ENCODE data around the gene KDM4C. TPM values are rescaled to one million over a fixed set of nuclear protein-coding genes. Genes with fewer than 3 reads are reported as not detected.

The KDM4C gene
- total RNA-seq, 1 donor from 2014 or later = 16.5 TPM

GRCh38 chr9:6922680-6923079 is 164.9 kb downstream of the KDM4C start:
- TF ChIP-seq CTCF (conservative IDR thresholded peaks at IDR 0.05; ENCODE audit: low read depth, low read length) = no peak
- no peak for DNase-seq (ENCODE audit: low read depth)
- H3K4me3 ChIP-seq (ENCODE audit: low read depth, low read length) = no peak overlapping the region

GRCh38 chr9:6923086-6923485 is 165.3 kb downstream of the KDM4C start:
- no peak for DNase-seq (ENCODE audit: low read depth)
- no peak overlapping the region for H3K4me3 ChIP-seq (ENCODE audit: low read depth, low read length)
- TF ChIP-seq CTCF (conservative IDR thresholded peaks at IDR 0.05; ENCODE audit: low read depth, low read length) = no peak

GRCh38 chr9:6924149-6924548 is 166.4 kb downstream of the KDM4C start:
- TF ChIP-seq CTCF (conservative IDR thresholded peaks at IDR 0.05; ENCODE audit: low read depth, low read length) = no peak
- H3K4me3 ChIP-seq (ENCODE audit: low read depth, low read length) = no peak overlapping the region

GRCh38 chr9:6924988-6925563 is 167.3 kb downstream of the KDM4C start:
- no peak overlapping the region for H3K4me3 ChIP-seq (ENCODE audit: low read depth, low read length)
- no peak for TF ChIP-seq CTCF (conservative IDR thresholded peaks at IDR 0.05; ENCODE audit: low read depth, low read length)
- no peak for DNase-seq (ENCODE audit: low read depth)

More at GRCh38 chr9:6924149-6924548, 166.4 kb downstream of the KDM4C start:
- no peak for DNase-seq (ENCODE audit: low read depth)

GRCh38 chr9:6925836-6926235 is 168.1 kb downstream of the KDM4C start:
- TF ChIP-seq CTCF (conservative IDR thresholded peaks at IDR 0.05; ENCODE audit: low read depth, low read length) = no peak
- H3K4me3 ChIP-seq (ENCODE audit: low read depth, low read length) = no peak overlapping the region
- no peak for DNase-seq (ENCODE audit: low read depth)

GRCh38 chr9:6926436-6926835 is 168.7 kb downstream of the KDM4C start:
- no peak overlapping the region for H3K4me3 ChIP-seq (ENCODE audit: low read depth, low read length)
- no peak for DNase-seq (ENCODE audit: low read depth)
- no peak for TF ChIP-seq CTCF (conservative IDR thresholded peaks at IDR 0.05; ENCODE audit: low read depth, low read length)

GRCh38 chr9:6927838-6928237 is 170.1 kb downstream of the KDM4C start:
- TF ChIP-seq CTCF (conservative IDR thresholded peaks at IDR 0.05; ENCODE audit: low read depth, low read length) = no peak
- H3K4me3 ChIP-seq (ENCODE audit: low read depth, low read length) = no peak overlapping the region
- DNase-seq (ENCODE audit: low read depth) = no peak
